ENCODE measurements around the gene PFDN1.

Gene PFDN1

GRCh38 chr5:140327589-140327988, 24.7 kb upstream of the PFDN1 start:
- no peak for FAIRE-seq

- FAIRE-seq = no peak
Observed at GRCh38 chr5:140325486-140325885, 22.6 kb upstream of the PFDN1 start.

- FAIRE-seq = no peak
Observed at GRCh38 chr5:140324617-140325241, 21.8 kb upstream of the PFDN1 start.

GRCh38 chr5:140324041-140324600, 21.2 kb upstream of the PFDN1 start:
- FAIRE-seq = no peak

- FAIRE-seq = no peak
Observed at GRCh38 chr5:140322751-140323731, 20.1 kb upstream of the PFDN1 start.

- no peak for FAIRE-seq
Observed at GRCh38 chr5:140321796-140322195, 18.9 kb upstream of the PFDN1 start.

GRCh38 chr5:140319833-140320232, 16.9 kb upstream of the PFDN1 start:
- FAIRE-seq = no peak

- no peak for FAIRE-seq
Observed at GRCh38 chr5:140318792-140319191, 15.9 kb upstream of the PFDN1 start.

- no peak for FAIRE-seq
Observed at GRCh38 chr5:140317859-140318258, 15.0 kb upstream of the PFDN1 start.

- FAIRE-seq = no peak
Observed at GRCh38 chr5:140312791-140313189, 9.9 kb upstream of the PFDN1 start.

GRCh38 chr5:140312067-140312790, 9.3 kb upstream of the PFDN1 start:
- FAIRE-seq = no peak

GRCh38 chr5:140311011-140311467, 8.1 kb upstream of the PFDN1 start:
- FAIRE-seq = no peak

GRCh38 chr5:140310434-140310833, 7.5 kb upstream of the PFDN1 start:
- FAIRE-seq = no peak

GRCh38 chr5:140309706-140310249, 6.9 kb upstream of the PFDN1 start:
- no peak for FAIRE-seq

GRCh38 chr5:140305471-140305870, 2.6 kb upstream of the PFDN1 start:
- FAIRE-seq = no peak

GRCh38 chr5:140303966-140304365, 1.1 kb upstream of the PFDN1 start:
- FAIRE-seq = no peak

GRCh38 chr5:140301136-140301535, 1.8 kb downstream of the PFDN1 start:
- FAIRE-seq = no peak

GRCh38 chr5:140299056-140299455, 3.8 kb downstream of the PFDN1 start:
- FAIRE-seq = no peak

GRCh38 chr5:140298183-140298601, 4.7 kb downstream of the PFDN1 start:
- no peak for FAIRE-seq

- no peak for FAIRE-seq
Observed at GRCh38 chr5:140297283-140297682, 5.6 kb downstream of the PFDN1 start.

GRCh38 chr5:140296289-140296688, 6.6 kb downstream of the PFDN1 start:
- no peak for FAIRE-seq

GRCh38 chr5:140295414-140295813, 7.5 kb downstream of the PFDN1 start:
- FAIRE-seq = no peak

GRCh38 chr5:140294753-140295152, 8.1 kb downstream of the PFDN1 start:
- FAIRE-seq = no peak
